NCI-H748 (cell line): Measurements from ENCODE around the gene DHX29.
A peak's percentile ranks its signal among the peaks of the same experiment; 100 is the strongest.

Experiments used
- DNase-seq: peaks from one replicate; lab custom pipeline; 2025; ENCODE audit not compliant: unreplicated experiment; lab: John Stamatoyannopoulos, UW

The DHX29 gene

GRCh38 chr5:55218967-55219366 lies 88.5 kb downstream of the DHX29 start:
- DNase-seq: peak; percentile 97

GRCh38 chr5:55211184-55211874 lies 96.2 kb downstream of the DHX29 start:
- peak; percentile 24 for DNase-seq
